ENCODE results near the gene EXOSC2.

Gene EXOSC2

GRCh38 chr9:130735566-130735965 lies 42.0 kb downstream of the EXOSC2 start:
- no peak overlapping the region for H3K4me3 ChIP-seq (ENCODE audit: low read depth, low read length)

GRCh38 chr9:130736834-130737233 lies 43.3 kb downstream of the EXOSC2 start:
- H3K4me3 ChIP-seq (ENCODE audit: low read depth, low read length) = no peak overlapping the region
- TF ChIP-seq CTCF (IDR thresholded peaks at IDR 0.05; ENCODE audit: borderline replicate concordance, insufficient read depth, low read depth, low read length) = no peak

More at GRCh38 chr9:130735566-130735965, 42.0 kb downstream of the EXOSC2 start:
- TF ChIP-seq CTCF (IDR thresholded peaks at IDR 0.05; ENCODE audit: borderline replicate concordance, insufficient read depth, low read depth, low read length) = no peak

GRCh38 chr9:130738281-130738680 lies 44.7 kb downstream of the EXOSC2 start:
- TF ChIP-seq CTCF (IDR thresholded peaks at IDR 0.05; ENCODE audit: borderline replicate concordance, insufficient read depth, low read depth, low read length) = no peak
- no peak overlapping the region for H3K4me3 ChIP-seq (ENCODE audit: low read depth, low read length)

GRCh38 chr9:130739081-130739480 lies 45.5 kb downstream of the EXOSC2 start:
- TF ChIP-seq CTCF (IDR thresholded peaks at IDR 0.05; ENCODE audit: borderline replicate concordance, insufficient read depth, low read depth, low read length) = no peak
- no peak overlapping the region for H3K4me3 ChIP-seq (ENCODE audit: low read depth, low read length)

- TF ChIP-seq CTCF (IDR thresholded peaks at IDR 0.05; ENCODE audit: borderline replicate concordance, insufficient read depth, low read depth, low read length) = no peak
- no peak overlapping the region for H3K4me3 ChIP-seq (ENCODE audit: low read depth, low read length)
These were observed 46.8 kb downstream of the EXOSC2 start for GRCh38 chr9:130740218-130741023.

GRCh38 chr9:130741024-130741305 lies 47.4 kb downstream of the EXOSC2 start:
- H3K4me3 ChIP-seq (ENCODE audit: low read depth, low read length) = no peak overlapping the region
- no peak for TF ChIP-seq CTCF (IDR thresholded peaks at IDR 0.05; ENCODE audit: borderline replicate concordance, insufficient read depth, low read depth, low read length)

- H3K4me3 ChIP-seq (ENCODE audit: low read depth, low read length) = no peak overlapping the region
- TF ChIP-seq CTCF (IDR thresholded peaks at IDR 0.05; ENCODE audit: borderline replicate concordance, insufficient read depth, low read depth, low read length) = no peak
These were observed 48.4 kb downstream of the EXOSC2 start for GRCh38 chr9:130741831-130742449.
